WERI-Rb-1 (cell line): ENCODE measurements around the gene HSPB2.

Experiments used
- DNase-seq: peaks from one replicate; pipeline ENCODE4 v3.0.0-alpha.2; 2020
- H3K27ac ChIP-seq: fragments of 250-450 bp; sonication (Bioruptor Pico); 2 replicates; pipeline ENCODE4 v1.5.1; 2020; ENCODE audit warnings: mild to moderate bottlenecking, moderate library complexity
- H3K27me3 ChIP-seq: fragments of 250-450 bp; sonication (Bioruptor Pico); 2 replicates; pipeline ENCODE4 v1.5.1; 2021; ENCODE audit warnings: mild to moderate bottlenecking, low read depth, moderate library complexity; ENCODE audit not compliant: insufficient read depth, severe bottlenecking
- H3K36me3 ChIP-seq: fragments of 250-450 bp; sonication (Bioruptor Pico); 2 replicates; pipeline ENCODE4 v1.5.1; 2020; ENCODE audit warnings: mild to moderate bottlenecking, moderate library complexity
- H3K4me3 ChIP-seq: 2 replicates; pipeline ENCODE4 v1.5.1; 2011; ENCODE audit warnings: low read depth, mild to moderate bottlenecking, control low read depth, low read length
- H3K9me3 ChIP-seq: fragments of 250-450 bp; sonication (Bioruptor Pico); 2 replicates; pipeline ENCODE4 v1.5.1; 2021; ENCODE audit warnings: mild to moderate bottlenecking, moderate library complexity; ENCODE audit not compliant: severe bottlenecking
- CTCF ChIP-seq: IDR thresholded peaks from 2 replicates; pipeline ENCODE4 v1.5.1; 2011; ENCODE audit warnings: low read depth, mild to moderate bottlenecking, control low read depth, inconsistent platforms, low read length

HSPB2 gene

GRCh38 chr11:111922803-111923202 lies 10.3 kb downstream of the HSPB2 start:
- Histone ChIP-seq H3K9me3 (no peaks in the 10 kb centered on the region), H3K36me3 (no peaks in the 10 kb centered on the region), H3K4me3 (no peak overlapping the region), H3K27me3 (no peaks in the 10 kb centered on the region), H3K27ac (no peak overlapping the region)
- no peak for DNase-seq
- TF ChIP-seq CTCF: no peak

DNA sequence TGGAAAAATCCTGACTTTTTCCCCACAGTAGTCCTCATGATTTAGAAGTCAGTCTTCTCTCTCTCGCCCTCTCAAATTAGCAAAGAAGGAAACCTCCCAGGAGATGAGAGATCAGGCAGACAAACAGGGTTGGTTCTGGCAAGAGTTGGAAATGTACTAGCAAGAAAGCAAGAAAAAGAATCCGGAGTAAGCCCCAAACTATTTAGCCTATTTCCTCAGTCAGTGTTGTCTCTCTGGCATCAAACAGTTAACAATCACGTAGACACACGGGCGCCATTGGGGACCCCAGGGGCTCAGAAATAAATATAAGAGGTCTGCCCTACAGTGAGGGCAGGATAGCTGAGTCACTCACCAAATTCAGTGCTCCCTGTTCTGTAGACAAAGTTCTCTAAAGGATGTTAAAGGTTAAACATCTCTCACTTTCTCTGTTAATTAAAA lies 10.8 kb downstream of the HSPB2 start:
- TF ChIP-seq CTCF: no peak
- Histone ChIP-seq H3K27me3 (no peaks in the 10 kb centered on the region), H3K4me3 (no peak overlapping the region), H3K27ac (peak overlapping the region; percentile 22; the same call in 1 of the 2 replicates), H3K9me3 (no peaks in the 10 kb centered on the region), H3K36me3 (no peaks in the 10 kb centered on the region)
- DNase-seq: no peak

GRCh38 chr11:111923951-111924350 lies 11.4 kb downstream of the HSPB2 start:
- no peak for TF ChIP-seq CTCF
- DNase-seq: no peak
- no peaks in the 10 kb centered on the region for H3K36me3 ChIP-seq
- H3K27me3 ChIP-seq: no peaks in the 10 kb centered on the region
- H3K27ac ChIP-seq: no peak overlapping the region
- no peak overlapping the region for H3K4me3 ChIP-seq
- no peaks in the 10 kb centered on the region for H3K9me3 ChIP-seq

DNA sequence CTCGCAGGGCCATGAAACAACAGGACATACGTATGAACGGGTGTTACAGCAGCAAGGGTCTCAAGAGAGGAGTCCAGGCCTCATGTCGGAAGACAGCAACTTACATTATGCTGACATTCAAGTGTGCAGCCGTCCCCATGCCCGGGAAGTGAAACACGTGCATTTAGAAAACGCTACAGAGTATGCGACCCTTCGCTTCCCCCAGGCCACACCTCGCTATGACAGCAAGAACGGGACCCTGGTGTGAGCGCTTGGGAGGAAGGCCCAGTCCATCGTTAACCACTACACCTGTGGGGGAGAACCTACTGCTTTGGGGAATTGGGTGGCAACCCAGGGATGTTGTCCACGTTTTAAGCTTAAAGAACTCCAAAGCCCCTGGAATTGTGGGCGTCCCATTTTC lies 13.4 kb downstream of the HSPB2 start:
- H3K36me3 ChIP-seq: no peaks in the 10 kb centered on the region
- no peak for DNase-seq
- H3K27ac ChIP-seq: peak overlapping the region; percentile 87
- H3K27me3 ChIP-seq: no peaks in the 10 kb centered on the region
- peak overlapping the region; percentile 40 for H3K4me3 ChIP-seq
- no peaks in the 10 kb centered on the region for H3K9me3 ChIP-seq
- TF ChIP-seq CTCF: no peak

- Histone ChIP-seq H3K27ac (peak overlapping the region; percentile 87), H3K27me3 (no peaks in the 10 kb centered on the region), H3K9me3 (no peaks in the 10 kb centered on the region), H3K4me3 (peak overlapping the region; percentile 46), H3K36me3 (no peaks in the 10 kb centered on the region)
- peak; percentile 96 for DNase-seq
- no peak for TF ChIP-seq CTCF
These were observed 14.2 kb downstream of the HSPB2 start for GRCh38 chr11:111926505-111927391.

DNA sequence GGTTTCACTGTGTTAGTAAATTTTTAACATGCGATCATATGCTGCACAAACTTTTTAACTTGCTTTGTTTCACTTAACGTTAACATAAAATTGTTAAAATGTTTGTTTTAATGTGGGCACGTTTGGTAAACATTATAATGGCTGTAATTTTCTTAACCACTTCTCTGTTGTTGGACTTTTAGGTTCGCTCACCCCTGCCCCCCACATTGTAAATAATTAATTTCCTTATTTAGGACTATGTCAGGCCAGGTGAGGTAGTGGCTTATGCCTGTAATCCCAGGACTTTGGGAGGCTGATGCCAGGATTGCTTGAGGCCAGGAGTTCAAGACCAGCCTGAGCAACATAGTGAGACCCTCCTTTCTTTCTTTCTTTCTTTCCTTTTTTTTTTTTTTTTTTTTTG lies 17.9 kb downstream of the HSPB2 start:
- no peak for DNase-seq
- H3K27ac ChIP-seq: no peak overlapping the region

More for the DNA sequence above, 17.9 kb downstream of the HSPB2 start:
- no peak for TF ChIP-seq CTCF
- Histone ChIP-seq H3K27me3 (no peaks in the 10 kb centered on the region), H3K36me3 (no peaks in the 10 kb centered on the region), H3K4me3 (no peak overlapping the region), H3K9me3 (no peaks in the 10 kb centered on the region)
